Hepatic stellate cell (primary cell): ENCODE measurements around the gene SNF8.
A peak's percentile ranks its signal among the peaks of the same experiment; 100 is the strongest.
"Not testable (repeated sequence)": the region's sequence is repeated elsewhere in the genome, so short reads cannot be mapped to it uniquely, and the experiment has no call there.

Source experiments
- DNase-seq: peaks from one replicate; pipeline ENCODE4 v3.0.0; 2011; ENCODE audit warnings: low spot score

Gene SNF8

GRCh38 chr17:48944515-48945260, at the start of gene SNF8:
SNF8 (minus strand) TSS chr17:48944842; CDS start chr17:48944734, 108 bp downstream.
- peak; percentile 94 for DNase-seq

- no peak for DNase-seq
These were observed 49.3 kb upstream of the SNF8 start for GRCh38 chr17:48993951-48994350.

GRCh38 chr17:48993305-48993704, 48.7 kb upstream of the SNF8 start:
- no peak for DNase-seq

GRCh38 chr17:48992444-48992843, 47.8 kb upstream of the SNF8 start:
- no peak for DNase-seq

GRCh38 chr17:48990882-48991357, 46.3 kb upstream of the SNF8 start:
- no peak for DNase-seq

- DNase-seq, result no peak
These were observed 44.5 kb upstream of the SNF8 start for GRCh38 chr17:48989100-48989499.

GRCh38 chr17:48985436-48986245, 41.0 kb upstream of the SNF8 start:
- DNase-seq, result no peak

GRCh38 chr17:48981927-48982539, 37.4 kb upstream of the SNF8 start:
- DNase-seq, result no peak

GRCh38 chr17:48973806-48974205, 29.2 kb upstream of the SNF8 start:
- DNase-seq, result no peak

- DNase-seq, result no peak
These were observed 28.1 kb upstream of the SNF8 start for GRCh38 chr17:48972749-48973097.

GRCh38 chr17:48970865-48971687, 26.4 kb upstream of the SNF8 start:
- no peak for DNase-seq

GRCh38 chr17:48970224-48970623, 25.6 kb upstream of the SNF8 start:
- DNase-seq, result no peak

- peak; percentile 84 for DNase-seq
These were observed 17.0 kb upstream of the SNF8 start for GRCh38 chr17:48961516-48962233.

- no peak for DNase-seq
These were observed 16.3 kb upstream of the SNF8 start for GRCh38 chr17:48960834-48961515.

- no peak for DNase-seq
These were observed 9.7 kb upstream of the SNF8 start for GRCh38 chr17:48954300-48954755.

GRCh38 chr17:48952904-48953303, 8.3 kb upstream of the SNF8 start:
- DNase-seq, result no peak

GRCh38 chr17:48951572-48951971, 6.9 kb upstream of the SNF8 start:
- no peak for DNase-seq

GRCh38 chr17:48945261-48945651, 614 bp upstream of the SNF8 start:
- not testable (repeated sequence) for DNase-seq

GRCh38 chr17:48933035-48933434, 11.6 kb downstream of the SNF8 start:
- no peak for DNase-seq

- no peak for DNase-seq
These were observed 14.2 kb downstream of the SNF8 start for GRCh38 chr17:48930435-48930873.

- no peak for DNase-seq
These were observed 14.9 kb downstream of the SNF8 start for GRCh38 chr17:48929812-48930165.
